ENCODE results near the gene MXI1.

DNA sequence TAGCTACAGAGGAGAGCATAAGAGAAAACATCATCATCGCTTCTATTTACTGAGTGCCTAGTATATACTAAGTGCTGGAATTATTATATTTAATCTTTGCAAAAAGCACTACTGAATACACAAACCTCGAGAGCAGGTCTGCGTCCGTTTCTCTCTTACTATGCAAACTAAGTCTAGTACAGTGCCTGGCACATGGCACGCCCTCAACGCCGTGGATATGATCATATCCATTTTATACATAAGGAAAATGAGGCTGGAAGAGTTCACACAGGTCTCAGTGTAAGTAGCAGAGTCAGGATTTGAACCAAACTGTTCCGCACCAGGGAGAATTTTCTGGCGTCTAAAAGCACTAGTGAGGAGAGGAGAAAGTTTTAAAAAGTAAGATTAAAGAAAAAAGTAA, 17.6 kb downstream of the MXI1 start:
- TF ChIP-seq CTCF (conservative IDR thresholded peaks at IDR 0.05) (no peak), EZH2 (IDR thresholded peaks at IDR 0.05; ENCODE audit: low read depth) (no peak)

All from PC-9 (cell line).